H1 (cell line): ENCODE measurements around the gene AGBL5. TPM values are rescaled to one million over a fixed set of nuclear protein-coding genes. Genes with fewer than 3 reads are reported as not detected.

Experiments
- CBX5 ChIP-seq: fragments of 300-800, 300-1000 bp; sonication (generic); IDR thresholded peaks from 2 replicates; pipeline ENCODE4 v1.7.1; 2016; ENCODE audit warnings: antibody characterized with exemption, low read length, low read depth
- EGR1 ChIP-seq: IDR thresholded peaks from 2 replicates; pipeline ENCODE4 v1.6.1; 2011; ENCODE audit warnings: low read depth, low read length, borderline replicate concordance
- KDM4A ChIP-seq: IDR thresholded peaks from one replicate; pipeline ENCODE4 v1.7.1; 2012; ENCODE audit warnings: low read depth, mild to moderate bottlenecking, moderate library complexity, low read length, inconsistent platforms; ENCODE audit not compliant: severe bottlenecking
- polyA plus RNA-seq, 7 experiments: library from polyadenylated mRNA; depleted of rRNA in 3 of 7; stranded (reverse) in 5 of 7; unstranded in 2 of 7; fragments of >200 nt in 5 of 7; fragments of 200-250 nt in 2 of 7; gene quantifications; 1 replicate in 5 of 7; 2 replicates in 1 of 7; 4 replicates in 1 of 7; pipeline versions ENCODE4 v1.2.1 to v1.2.3, GENCODE V29; 2011 to 2013; ENCODE audit warnings: missing spikeins in 2 of 7, mixed read lengths in 2 of 7
- total RNA-seq: library from RNA; stranded (reverse); fragmentation: NEBNext Ultra II Directional; extraction: Animal tissue kit (Norgen Biotek cat#: 25700); gene quantifications from 2 replicates; pipeline ENCODE4 v1.2.1, GENCODE V29; 2021

The AGBL5 gene
- total and polyA plus RNA-seq, 2 of the 8 experiments (the other 6 are each of a cell fraction or from before 2014, with no cell fraction given) = 45.4 to 62.0 TPM

DNA sequence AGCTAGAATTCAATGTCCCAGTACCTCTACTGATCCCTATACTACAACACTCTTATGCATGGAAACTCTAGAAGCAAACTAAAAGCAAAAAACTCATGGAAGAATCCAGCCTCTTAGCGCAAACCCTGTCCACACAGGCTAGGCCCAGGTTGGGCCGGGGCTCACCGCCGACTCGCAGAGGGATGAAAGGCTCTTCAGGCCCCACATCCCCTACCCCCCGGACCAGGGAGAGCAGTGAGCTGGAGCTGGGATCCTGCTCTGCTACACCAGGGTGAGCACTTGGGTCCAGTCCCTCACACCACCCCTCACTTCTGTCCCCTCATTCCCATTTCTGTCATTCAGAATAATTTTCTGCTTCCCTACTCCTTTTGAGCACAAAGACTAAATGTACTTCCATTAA, 18.0 kb downstream of the AGBL5 start (continued):
- TF ChIP-seq EGR1 (no peak), KDM4A (no peak), CBX5 (no peak)
- TF ChIP-seq, all 59 proteins: peak for 0
